ENCODE data around the gene CEMIP.
"Not testable (repeated sequence)": the region's sequence is repeated elsewhere in the genome, so short reads cannot be mapped to it uniquely, and the experiment has no call there.

The CEMIP gene

GRCh38 chr15:80953001-80953952, 174.1 kb downstream of the CEMIP start:
- DNase-seq (ENCODE audit: low read depth): no peak

GRCh38 chr15:80953953-80954778, 175.0 kb downstream of the CEMIP start:
- no peak for DNase-seq (ENCODE audit: low read depth)

GRCh38 chr15:80955571-80956452, 176.6 kb downstream of the CEMIP start:
- DNase-seq (ENCODE audit: low read depth): not testable (repeated sequence)

GRCh38 chr15:80957556-80957955, 178.4 kb downstream of the CEMIP start:
- no peak for DNase-seq (ENCODE audit: low read depth)

GRCh38 chr15:80957976-80958375, 178.8 kb downstream of the CEMIP start:
- no peak for DNase-seq (ENCODE audit: low read depth)

GRCh38 chr15:80958818-80959495, 179.8 kb downstream of the CEMIP start:
- no peak for DNase-seq (ENCODE audit: low read depth)

GRCh38 chr15:80965454-80965853, 186.3 kb downstream of the CEMIP start:
- not testable (repeated sequence) for DNase-seq (ENCODE audit: low read depth)

- DNase-seq (ENCODE audit: low read depth): no peak
These were observed 187.4 kb downstream of the CEMIP start for GRCh38 chr15:80966431-80967197.

- DNase-seq (ENCODE audit: low read depth): no peak
These were observed 188.3 kb downstream of the CEMIP start for GRCh38 chr15:80967451-80967850.

GRCh38 chr15:80967991-80968510, 188.9 kb downstream of the CEMIP start:
- DNase-seq (ENCODE audit: low read depth): no peak

- DNase-seq (ENCODE audit: low read depth): no peak
These were observed 190.1 kb downstream of the CEMIP start for GRCh38 chr15:80969316-80969715.

GRCh38 chr15:80970018-80970657, 191.0 kb downstream of the CEMIP start:
- DNase-seq (ENCODE audit: low read depth): peak; percentile 35

- DNase-seq (ENCODE audit: low read depth): no peak
These were observed 191.5 kb downstream of the CEMIP start for GRCh38 chr15:80970658-80971057.

GRCh38 chr15:80971143-80971542, 192.0 kb downstream of the CEMIP start:
- DNase-seq (ENCODE audit: low read depth): no peak

GRCh38 chr15:80972276-80972675, 193.1 kb downstream of the CEMIP start:
- DNase-seq (ENCODE audit: low read depth): no peak

GRCh38 chr15:80974914-80975313, 195.7 kb downstream of the CEMIP start:
- DNase-seq (ENCODE audit: low read depth): no peak

GRCh38 chr15:80976851-80977250, 197.7 kb downstream of the CEMIP start:
- DNase-seq (ENCODE audit: low read depth): no peak

- no peak for DNase-seq (ENCODE audit: low read depth)
These were observed 198.5 kb downstream of the CEMIP start for GRCh38 chr15:80977627-80978036.

- no peak for DNase-seq (ENCODE audit: low read depth)
These were observed 199.6 kb downstream of the CEMIP start for GRCh38 chr15:80978685-80979329.
